Lower lobe of right lung (tissue), 2 donors: ENCODE results near the gene TMEM123. TPM values are rescaled to one million over a fixed set of nuclear protein-coding genes. Genes with fewer than 3 reads are reported as not detected.

Experiments used
- ATAC-seq, 2 donors: fragments of 200-7000 bp; cut with Tn5 transposase; one replicate each; pipeline ENCODE4 v1.9.1; 2020 to 2022; ENCODE audit warnings: mild to moderate bottlenecking in 2 of 2, moderate library complexity in 2 of 2
- DNase-seq: peaks from one replicate; pipeline ENCODE4 v3.0.0-alpha.2; 2020
- H3K27ac ChIP-seq: fragments of 200-600 bp; one replicate; pipeline ENCODE4 v1.8.0; 2022
- H3K27me3 ChIP-seq: fragments of 200-600 bp; one replicate; pipeline ENCODE4 v1.8.0; 2022; ENCODE audit warnings: low read depth
- H3K36me3 ChIP-seq: fragments of 200-600 bp; one replicate; pipeline ENCODE4 v1.8.0; 2022; ENCODE audit warnings: mild to moderate bottlenecking
- H3K4me1 ChIP-seq: fragments of 200-600 bp; one replicate; pipeline ENCODE4 v1.8.0; 2022
- H3K4me3 ChIP-seq: fragments of 200-600 bp; one replicate; pipeline ENCODE4 v1.8.0; 2022; ENCODE audit warnings: mild to moderate bottlenecking
- H3K9me3 ChIP-seq: fragments of 200-600 bp; one replicate; pipeline ENCODE4 v1.8.0; 2022
- CTCF ChIP-seq: fragments of 200-600 bp; IDR thresholded peaks from one replicate; pipeline ENCODE4 v1.8.0; 2022; ENCODE audit warnings: antibody characterized with exemption, mild to moderate bottlenecking
- intact Hi-C: fragments of 100-400 bp; cut with DNase I; formaldehyde crosslinking; loops from one replicate; pipeline ENCODE4 v1.11.0; 2022
- total RNA-seq: library from RNA; stranded (reverse); fragmentation: NEBNext Ultra II Directional; extraction: Animal tissue kit (Norgen Biotek cat#: 25700); gene quantifications from one replicate; pipeline ENCODE4 v1.2.1, GENCODE V29; 2021
- donor health status: DM: no; HTN: yes; CAD: no; lungs with severe emphysema.

The TMEM123 gene
- total RNA-seq, 1 donor from 2014 or later: 199 TPM

GRCh38 chr11:102478673-102479299 lies 26.2 kb upstream of the TMEM123 start:
- no peak for TF ChIP-seq CTCF
- DNase-seq (no peak), ATAC-seq (no peak)
- intact Hi-C loops: no loop called here
- H3K4me3 ChIP-seq: no peak overlapping the region
- H3K27me3 ChIP-seq: no peaks in the 10 kb centered on the region
- H3K9me3 ChIP-seq: no peaks in the 10 kb centered on the region
- no peaks in the 10 kb centered on the region for H3K36me3 ChIP-seq
- peaks cover 19% of the 10 kb centered on the region for H3K4me1 ChIP-seq
- no peak overlapping the region for H3K27ac ChIP-seq

- Histone ChIP-seq H3K4me3 (no peak overlapping the region), H3K9me3 (no peaks in the 10 kb centered on the region), H3K4me1 (peaks cover 19% of the 10 kb centered on the region), H3K27me3 (no peaks in the 10 kb centered on the region), H3K36me3 (no peaks in the 10 kb centered on the region), H3K27ac (peak overlapping the region; percentile 38)
- intact Hi-C loops: no loop called here
- DNase-seq: no peak
- ATAC-seq: peak; percentile 85 to 88
- no peak for TF ChIP-seq CTCF
Measured at GRCh38 chr11:102476812-102477211, 24.2 kb upstream of the TMEM123 start.

- Histone ChIP-seq H3K27ac (no peak overlapping the region), H3K9me3 (no peaks in the 10 kb centered on the region), H3K4me3 (no peak overlapping the region), H3K27me3 (no peaks in the 10 kb centered on the region), H3K36me3 (no peaks in the 10 kb centered on the region), H3K4me1 (peaks cover 19% of the 10 kb centered on the region)
- no peak for TF ChIP-seq CTCF
- ATAC-seq: peak in 1 of 2 donors; percentile 25
- intact Hi-C loops: no loop called here
- DNase-seq: no peak
Measured at GRCh38 chr11:102476069-102476468, 23.5 kb upstream of the TMEM123 start.

- intact Hi-C loops: no loop called here
- H3K4me3 ChIP-seq: no peak overlapping the region
- ATAC-seq (peak in 1 of 2 donors; percentile 34), DNase-seq (no peak)
- no peaks in the 10 kb centered on the region for H3K9me3 ChIP-seq
- no peaks in the 10 kb centered on the region for H3K27me3 ChIP-seq
- TF ChIP-seq CTCF: no peak
- no peaks in the 10 kb centered on the region for H3K36me3 ChIP-seq
- H3K27ac ChIP-seq: no peak overlapping the region
- H3K4me1 ChIP-seq: peaks cover 33% of the 10 kb centered on the region
Measured at GRCh38 chr11:102473543-102473942, 21.0 kb upstream of the TMEM123 start.

- TF ChIP-seq CTCF: no peak
- H3K4me3 ChIP-seq: no peak overlapping the region
- intact Hi-C loops: no loop called here
- DNase-seq: no peak
- no peaks in the 10 kb centered on the region for H3K36me3 ChIP-seq
- peaks cover 44% of the 10 kb centered on the region for H3K4me1 ChIP-seq
- no peak for ATAC-seq
- H3K27me3 ChIP-seq: no peaks in the 10 kb centered on the region
- no peak overlapping the region for H3K27ac ChIP-seq
- H3K9me3 ChIP-seq: no peaks in the 10 kb centered on the region
Measured at GRCh38 chr11:102472127-102472526, 19.6 kb upstream of the TMEM123 start.
